ENCODE results near the gene SGCE.

DNA sequence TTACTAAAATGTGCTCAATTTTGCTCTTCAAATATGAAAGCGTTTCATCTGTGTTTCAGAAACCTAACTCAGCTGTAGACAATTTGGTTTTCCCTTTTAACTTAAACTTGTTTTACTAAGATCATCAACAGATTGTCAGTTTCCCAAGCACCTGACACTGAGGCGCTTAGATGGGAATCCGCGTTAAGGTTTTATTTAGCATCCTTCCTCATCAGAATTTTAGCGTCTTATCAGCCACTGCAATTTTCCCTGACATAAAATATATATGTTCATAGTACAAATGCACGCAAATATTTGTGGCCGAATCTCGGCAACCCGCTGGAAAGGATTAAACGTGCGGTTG lies 1.2 kb downstream of the SGCE start:
- TF ChIP-seq, protein P1, sequence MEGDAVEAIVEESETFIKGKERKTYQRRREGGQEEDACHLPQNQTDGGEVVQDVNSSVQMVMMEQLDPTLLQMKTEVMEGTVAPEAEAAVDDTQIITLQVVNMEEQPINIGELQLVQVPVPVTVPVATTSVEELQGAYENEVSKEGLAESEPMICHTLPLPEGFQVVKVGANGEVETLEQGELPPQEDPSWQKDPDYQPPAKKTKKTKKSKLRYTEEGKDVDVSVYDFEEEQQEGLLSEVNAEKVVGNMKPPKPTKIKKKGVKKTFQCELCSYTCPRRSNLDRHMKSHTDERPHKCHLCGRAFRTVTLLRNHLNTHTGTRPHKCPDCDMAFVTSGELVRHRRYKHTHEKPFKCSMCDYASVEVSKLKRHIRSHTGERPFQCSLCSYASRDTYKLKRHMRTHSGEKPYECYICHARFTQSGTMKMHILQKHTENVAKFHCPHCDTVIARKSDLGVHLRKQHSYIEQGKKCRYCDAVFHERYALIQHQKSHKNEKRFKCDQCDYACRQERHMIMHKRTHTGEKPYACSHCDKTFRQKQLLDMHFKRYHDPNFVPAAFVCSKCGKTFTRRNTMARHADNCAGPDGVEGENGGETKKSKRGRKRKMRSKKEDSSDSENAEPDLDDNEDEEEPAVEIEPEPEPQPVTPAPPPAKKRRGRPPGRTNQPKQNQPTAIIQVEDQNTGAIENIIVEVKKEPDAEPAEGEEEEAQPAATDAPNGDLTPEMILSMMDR (conservative IDR thresholded peaks at IDR 0.05; ENCODE audit: low read length), result no peak
- no peak for TF ChIP-seq EZH2phosphoT487 (IDR thresholded peaks at IDR 0.05; ENCODE audit: borderline replicate concordance, low read depth, low read length)
